ENCODE measurements around the gene FGF18. TPM values are rescaled to one million over a fixed set of nuclear protein-coding genes. Genes with fewer than 3 reads are reported as not detected.
A peak's percentile ranks its signal among the peaks of the same experiment; 100 is the strongest.

FGF18 gene
- total and polyA plus RNA-seq, 10 of the 15 experiments (the other 5 are each of a cell fraction or from before 2014, with no cell fraction given), result 0.03 to 0.10 (median 0.06) TPM; not detected in 5

GRCh38 chr5:171387970-171388815, 31.3 kb upstream of the FGF18 start:
- under 1% methylated on average over 54 of the region's 56 CpGs for WGBS (ENCODE audit: insufficient coverage, insufficient replicate concordance, low lambda C conversion rate, missing lambda C conversion rate)
- CTCF ChIA-PET, result interaction anchor here (0.6 to 1.6 kb wide), 4 partner anchors 9 to 671 kb away, joined by 3 to 5 read pairs (median 3); no protein-coding TSS in a partner anchor
- in situ Hi-C loops (cut with MboI), result no loop called here
- TF ChIP-seq ZNF24 (IDR thresholded peaks at IDR 0.05) (no peak), TCF3 (IDR thresholded peaks at IDR 0.05; ENCODE audit: borderline replicate concordance, insufficient read depth, low read depth, low read length) (no peak; the same call in 1 of the 2 replicates), BCL11A (IDR thresholded peaks at IDR 0.05; ENCODE audit: low read depth, low read length) (peak; percentile 49; the same call in 1 of the 2 replicates), ZZZ3 (IDR thresholded peaks at IDR 0.05; ENCODE audit: control insufficient read depth, insufficient read length, low read depth) (no peak), ZBTB40 (IDR thresholded peaks at IDR 0.05; ENCODE audit: borderline replicate concordance) (no peak), CHD4 (IDR thresholded peaks at IDR 0.05) (no peak), MYC (IDR thresholded peaks at IDR 0.05; ENCODE audit: insufficient read depth, insufficient read length, insufficient replicate concordance, low read length, severe bottlenecking) (peak; percentile 100), GABPA (IDR thresholded peaks at IDR 0.05; ENCODE audit: low read depth) (no peak), TBL1XR1 (IDR thresholded peaks at IDR 0.05; ENCODE audit: low read depth, low read length) (no peak), EGR1 (IDR thresholded peaks at IDR 0.05; ENCODE audit: borderline replicate concordance in 1 of 2, low read depth in 2 of 2, low read length in 2 of 2) (peak in 1 of 2 experiments; percentile 60; a peak in 1 of 3 replicates), ZNF207 (IDR thresholded peaks at IDR 0.05; ENCODE audit: borderline replicate concordance) (0 out of 2 replicates have a peak, but pooled peaks have one; percentile 31), ZNF274 (IDR thresholded peaks at IDR 0.05; ENCODE audit: insufficient read depth, insufficient read length) (no peak), SREBF1 (IDR thresholded peaks at IDR 0.05; ENCODE audit: low read length) (no peak), MTA2 (IDR thresholded peaks at IDR 0.05; ENCODE audit: low read depth) (no peak), IRF3 (IDR thresholded peaks at IDR 0.05) (no peak), HDGF (IDR thresholded peaks at IDR 0.05) (no peak), BRCA1 (IDR thresholded peaks at IDR 0.05; ENCODE audit: low read depth, low read length) (no peak)

More at GRCh38 chr5:171387970-171388815, 31.3 kb upstream of the FGF18 start:
- no TSS peak for BruUV-seq (replicated peaks)
- Histone ChIP-seq H3K27ac (ENCODE audit: control insufficient read depth, insufficient read depth) (peak overlapping the region; percentile 87), H3K27me3 (replicated peaks in 1 of 2; ENCODE audit: control insufficient read depth in 2 of 2, insufficient read depth in 2 of 2, low read length in 1 of 2) (no peaks in the 10 kb centered on the region), H2AFZ (ENCODE audit: control insufficient read depth, low read depth, low read length) (no peak overlapping the region), H3K4me1 (ENCODE audit: control insufficient read depth, insufficient read depth, low read length) (peaks cover 5% of the 10 kb centered on the region), H3K4me3 (peak overlapping the region; percentile 92), H3K79me2 (ENCODE audit: control insufficient read depth, insufficient read depth, low read length) (peaks cover 58% of the 10 kb centered on the region), H3K4me2 (ENCODE audit: control insufficient read depth, insufficient read depth) (peak overlapping the region; percentile 30), H4K20me1 (ENCODE audit: control insufficient read depth, insufficient read depth) (peaks cover 16% of the 10 kb centered on the region; the same call in 1 of the 2 replicates), H3K36me3 (ENCODE audit: control insufficient read depth in 2 of 2, insufficient read depth in 2 of 2, low read length in 1 of 2) (peaks cover 9% of the 10 kb centered on the region in 2 experiments), H3K9ac (ENCODE audit: control insufficient read depth, insufficient read depth, low read length) (peak overlapping the region; percentile 87), H3K9me3 (replicated peaks; ENCODE audit: control insufficient read depth, insufficient read depth, low read length) (no peaks in the 10 kb centered on the region)
- ATAC-seq (peak; percentile 71), FAIRE-seq (peak; percentile 56), DNase-seq (ENCODE audit: low read depth, low spot score) (peak; percentile 59)
- RAD21 ChIA-PET (ENCODE audit: unreplicated experiment), result interaction anchor here (1.3 to 1.5 kb wide), 2 partner anchors 9 to 618 kb away, joined by 3 to 5 read pairs; partner anchors contain the start of gene FBXW11
- intact Hi-C loops (cut with micrococcal nuclease; ENCODE audit: unreplicated experiment), result no loop called here
- SMC1A ChIA-PET (ENCODE audit: uncharacterized antibody, unreplicated experiment), result interaction anchor here (1.6 kb wide), 1 partner anchor 617 kb away, joined by 3 read pairs; no protein-coding TSS in a partner anchor
- POLR2A ChIA-PET, result interaction anchor here (0.6 to 1.0 kb wide), 5 partner anchors 12 to 999 kb away, joined by 3 to 6 read pairs (median 3); partner anchors contain the start of gene KCNMB1
